ENCODE results near the gene HMG20B.

HMG20B gene

GRCh38 chr19:3619631-3620012, 46.9 kb downstream of the HMG20B start:
- Histone ChIP-seq H3K27ac (no peak overlapping the region), H3K4me3 (no peak overlapping the region)
- no peak for DNase-seq (ENCODE audit: low spot score)
- TF ChIP-seq CTCF (IDR thresholded peaks at IDR 0.05), result no peak

- Histone ChIP-seq H3K27ac (no peak overlapping the region), H3K4me3 (no peak overlapping the region)
- TF ChIP-seq CTCF (IDR thresholded peaks at IDR 0.05), result no peak
- DNase-seq (ENCODE audit: low spot score), result no peak
These were observed 47.5 kb downstream of the HMG20B start for GRCh38 chr19:3620145-3620816.

GRCh38 chr19:3620817-3621547, 48.2 kb downstream of the HMG20B start:
- Histone ChIP-seq H3K27ac (no peak overlapping the region), H3K4me3 (no peak overlapping the region)
- TF ChIP-seq CTCF (IDR thresholded peaks at IDR 0.05), result no peak
- no peak for DNase-seq (ENCODE audit: low spot score)

GRCh38 chr19:3621689-3622088, 48.9 kb downstream of the HMG20B start:
- Histone ChIP-seq H3K4me3 (no peak overlapping the region), H3K27ac (no peak overlapping the region)
- no peak for DNase-seq (ENCODE audit: low spot score)
- TF ChIP-seq CTCF (IDR thresholded peaks at IDR 0.05), result no peak

- Histone ChIP-seq H3K4me3 (no peak overlapping the region), H3K27ac (no peak overlapping the region)
- no peak for TF ChIP-seq CTCF (IDR thresholded peaks at IDR 0.05)
- no peak for DNase-seq (ENCODE audit: low spot score)
These were observed 49.5 kb downstream of the HMG20B start for GRCh38 chr19:3622224-3622623.

GRCh38 chr19:3623716-3624115, 51.0 kb downstream of the HMG20B start:
- TF ChIP-seq CTCF (IDR thresholded peaks at IDR 0.05), result no peak
- no peak for DNase-seq (ENCODE audit: low spot score)

GRCh38 chr19:3625996-3626472, 53.3 kb downstream of the HMG20B start:
- DNase-seq (ENCODE audit: low spot score), result no peak
- Histone ChIP-seq H3K27ac (peak overlapping the region; percentile 89 to 96), H3K4me3 (peak overlapping the region; percentile 82)
- TF ChIP-seq CTCF (IDR thresholded peaks at IDR 0.05), result no peak

More at GRCh38 chr19:3623716-3624115, 51.0 kb downstream of the HMG20B start:
- Histone ChIP-seq H3K27ac (no peak overlapping the region), H3K4me3 (no peak overlapping the region)

Measured in coronary artery (tissue), 2 donors.